Fibroblast of skin of back (primary cell): ENCODE results near the gene ANKRD62. TPM values are rescaled to one million over a fixed set of nuclear protein-coding genes. Genes with fewer than 3 reads are reported as not detected.
A peak's percentile ranks its signal among the peaks of the same experiment; 100 is the strongest.

ENCODE experiments used
- DNase-seq: peaks from one replicate; pipeline ENCODE4 v3.0.0-alpha.2; 2013
- polyA plus RNA-seq, 2 experiments: library from polyadenylated mRNA; unstranded; fragments of 120-200 nt; gene quantifications; one replicate each; pipeline ENCODE4 v1.2.1, GENCODE V29; 2013; ENCODE audit not compliant: insufficient read length in 2 of 2

ANKRD62 gene
- polyA plus RNA-seq (2013, experiment 1 of 2; ENCODE audit: insufficient read length) = not detected
- not detected for polyA plus RNA-seq (2013, experiment 2 of 2; ENCODE audit: insufficient read length)

GRCh38 chr18:12093520-12094257 is at the start of gene ANKRD62:
ANKRD62 (plus strand) TSS chr18:12093843; CDS start chr18:12094018, 175 bp downstream.
- DNase-seq = no peak

- no peak for DNase-seq
Measured at GRCh38 chr18:12044591-12044990, 49.1 kb upstream of the ANKRD62 start.

- DNase-seq = no peak
Measured at GRCh38 chr18:12046046-12046750, 47.4 kb upstream of the ANKRD62 start.

- no peak for DNase-seq
Measured at GRCh38 chr18:12046751-12047335, 46.8 kb upstream of the ANKRD62 start.

GRCh38 chr18:12048010-12048826 is 45.4 kb upstream of the ANKRD62 start:
- DNase-seq = no peak

- peak; percentile 66 for DNase-seq
Measured at GRCh38 chr18:12048827-12049175, 44.8 kb upstream of the ANKRD62 start.

GRCh38 chr18:12049978-12050811 is 43.4 kb upstream of the ANKRD62 start:
- peak; percentile 22 for DNase-seq

GRCh38 chr18:12052866-12053265 is 40.8 kb upstream of the ANKRD62 start:
- no peak for DNase-seq

- DNase-seq = no peak
Measured at GRCh38 chr18:12053289-12053688, 40.4 kb upstream of the ANKRD62 start.

GRCh38 chr18:12056034-12056883 is 37.4 kb upstream of the ANKRD62 start:
- no peak for DNase-seq

- no peak for DNase-seq
Measured at GRCh38 chr18:12056884-12057402, 36.7 kb upstream of the ANKRD62 start.

GRCh38 chr18:12057419-12058039 is 36.1 kb upstream of the ANKRD62 start:
- no peak for DNase-seq

GRCh38 chr18:12059334-12060181 is 34.1 kb upstream of the ANKRD62 start:
- no peak for DNase-seq

GRCh38 chr18:12060182-12060870 is 33.3 kb upstream of the ANKRD62 start:
- DNase-seq = no peak

- DNase-seq = no peak
Measured at GRCh38 chr18:12061685-12062084, 32.0 kb upstream of the ANKRD62 start.

- DNase-seq = no peak
Measured at GRCh38 chr18:12062974-12063373, 30.7 kb upstream of the ANKRD62 start.

- no peak for DNase-seq
Measured at GRCh38 chr18:12064086-12064763, 29.4 kb upstream of the ANKRD62 start.

GRCh38 chr18:12065397-12065796 is 28.2 kb upstream of the ANKRD62 start:
- no peak for DNase-seq
